ENCODE results near the gene FOXN3. TPM values are rescaled to one million over a fixed set of nuclear protein-coding genes. Genes with fewer than 3 reads are reported as not detected.

The FOXN3 gene
- polyA plus RNA-seq, 2 of the 4 experiments (the other 2 are of a cell fraction) = 6.0 to 6.4 TPM

DNA sequence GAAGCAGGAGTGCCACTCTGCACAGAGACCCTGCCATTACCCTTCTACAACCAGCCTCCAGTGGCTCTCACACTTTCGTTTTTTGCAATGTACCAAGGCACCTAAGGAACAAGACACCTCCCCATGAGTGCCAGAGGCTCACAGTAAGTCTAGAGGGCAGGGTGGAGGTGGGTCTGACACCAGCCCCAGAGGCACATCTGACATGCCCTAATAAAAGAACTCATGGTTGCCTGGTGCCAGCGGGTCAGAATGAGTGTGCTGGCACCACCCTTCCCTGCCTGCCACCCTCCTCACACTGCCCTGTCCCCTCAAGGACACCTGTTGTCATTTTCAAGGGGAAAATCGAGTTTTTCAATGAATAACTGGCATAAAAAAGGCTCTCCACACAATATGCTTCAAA, 161.2 kb downstream of the FOXN3 start:
- no peak overlapping the region for H3K27ac ChIP-seq
- WGBS (ENCODE audit: missing lambda C conversion rate) = 18% methylated on average over 3 of the region's 3 CpGs
- ATAC-seq = no peak
- no peak for FAIRE-seq
- no peak overlapping the region for H3K4me2 ChIP-seq
- no peak overlapping the region for H3K4me3 ChIP-seq
- DNase-seq (ENCODE audit: low read depth in 1 of 2, low spot score in 1 of 2) = no peak
- no peaks in the 10 kb centered on the region for H3K4me1 ChIP-seq
- no peak for TF ChIP-seq JUN (IDR thresholded peaks at IDR 0.05)
- H3K9me3 ChIP-seq = no peaks in the 10 kb centered on the region
- CTCF ChIA-PET = interaction anchor here (1.5 kb wide), 1 partner anchor 19 kb away, joined by 4 read pairs; no protein-coding TSS in a partner anchor
- POLR2A ChIA-PET = no interaction called here

GRCh38 chr14:89255012-89255411, 162.0 kb downstream of the FOXN3 start:
- ATAC-seq (no peak), DNase-seq (ENCODE audit: low read depth in 1 of 2, low spot score in 1 of 2) (no peak), FAIRE-seq (no peak)
- H3K4me1 ChIP-seq = no peaks in the 10 kb centered on the region
- no peak overlapping the region for H3K27ac ChIP-seq
- WGBS (ENCODE audit: missing lambda C conversion rate) = 78% methylated on average over 9 of the region's 9 CpGs
- POLR2A ChIA-PET = no interaction called here
- CTCF ChIA-PET = interaction anchor here (0.8 kb wide), 1 partner anchor 10 kb away, joined by 3 read pairs; no protein-coding TSS in a partner anchor
- H3K9me3 ChIP-seq = no peaks in the 10 kb centered on the region
- no peak overlapping the region for H3K4me3 ChIP-seq
- H3K4me2 ChIP-seq = no peak overlapping the region
- TF ChIP-seq HES2 (IDR thresholded peaks at IDR 0.05) (no peak), NR3C1 (IDR thresholded peaks at IDR 0.05) (no peak), KDM1A (IDR thresholded peaks at IDR 0.05; ENCODE audit: low read depth) (no peak), HOXB13 (CRISPR knock-in tag; IDR thresholded peaks at IDR 0.05; ENCODE audit: low read depth) (no peak)

DNA sequence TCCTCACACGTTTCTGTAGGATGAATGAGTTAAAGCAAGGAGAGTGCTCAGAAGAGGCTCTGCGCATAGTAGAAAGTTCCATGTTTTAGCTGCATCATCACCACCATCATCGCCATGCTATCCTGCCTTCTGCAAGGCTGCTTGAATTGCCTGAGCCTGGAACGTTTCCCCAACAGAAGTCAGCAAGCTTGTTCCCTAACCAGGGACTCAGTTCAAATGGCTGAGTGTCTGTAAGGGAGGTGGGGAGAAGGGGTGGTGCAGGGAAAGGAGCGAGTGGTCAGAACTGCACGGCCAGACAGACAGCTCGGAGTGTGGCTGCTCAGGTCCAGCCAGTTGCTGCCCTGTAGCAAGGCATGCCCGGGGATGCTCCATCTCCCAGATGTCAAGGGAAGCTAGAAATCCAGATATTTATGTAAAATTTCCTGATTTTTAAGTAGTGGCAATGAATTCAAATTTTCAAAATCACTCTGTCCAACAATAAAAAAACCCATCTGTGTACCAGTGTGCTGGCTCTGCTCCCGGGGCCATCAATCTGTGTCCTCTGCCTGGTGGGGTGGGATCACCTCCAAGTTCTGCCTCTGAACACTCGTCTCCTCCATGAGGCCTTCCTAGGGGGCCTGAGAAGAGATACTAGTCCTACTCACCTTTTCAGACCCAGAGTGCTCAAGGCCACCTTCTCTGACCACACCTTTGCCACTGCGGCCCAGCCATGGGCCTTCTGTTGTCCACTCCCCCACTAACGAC, 162.7 kb downstream of the FOXN3 start:
- POLR2A ChIA-PET = no interaction called here
- ATAC-seq = no peak
- TF ChIP-seq CEBPB (IDR thresholded peaks at IDR 0.05) (no peak), PHF8 (IDR thresholded peaks at IDR 0.05; ENCODE audit: borderline replicate concordance, low read depth) (no peak), HOXB5 (CRISPR knock-in tag; IDR thresholded peaks at IDR 0.05) (no peak), MAX (IDR thresholded peaks at IDR 0.05) (no peak), FOSL2 (IDR thresholded peaks at IDR 0.05) (no peak), FOSL2 (CRISPR knock-in tag; IDR thresholded peaks at IDR 0.05) (no peak), RARB (CRISPR knock-in tag; IDR thresholded peaks at IDR 0.05) (no peak), BCL3 (IDR thresholded peaks at IDR 0.05) (no peak), HOXB13 (CRISPR knock-in tag; IDR thresholded peaks at IDR 0.05; ENCODE audit: low read depth) (no peak), KDM5A (IDR thresholded peaks at IDR 0.05) (no peak), JUNB (IDR thresholded peaks at IDR 0.05) (no peak), NPAS2 (CRISPR knock-in tag; IDR thresholded peaks at IDR 0.05; ENCODE audit: borderline replicate concordance) (no peak), CBX2 (IDR thresholded peaks at IDR 0.05; ENCODE audit: borderline replicate concordance, low read depth) (no peak), ZNF302 (CRISPR knock-in tag; IDR thresholded peaks at IDR 0.05) (no peak), CHD4 (IDR thresholded peaks at IDR 0.05; ENCODE audit: borderline replicate concordance) (no peak), EHF (CRISPR knock-in tag; IDR thresholded peaks at IDR 0.05) (no peak), ELK1 (IDR thresholded peaks at IDR 0.05; ENCODE audit: low read depth, low read length) (no peak), POLR2A (IDR thresholded peaks at IDR 0.05; ENCODE audit: low read length) (no peak), EHMT2 (IDR thresholded peaks at IDR 0.05; ENCODE audit: low read depth) (no peak)
- TF ChIP-seq, protein P1, sequence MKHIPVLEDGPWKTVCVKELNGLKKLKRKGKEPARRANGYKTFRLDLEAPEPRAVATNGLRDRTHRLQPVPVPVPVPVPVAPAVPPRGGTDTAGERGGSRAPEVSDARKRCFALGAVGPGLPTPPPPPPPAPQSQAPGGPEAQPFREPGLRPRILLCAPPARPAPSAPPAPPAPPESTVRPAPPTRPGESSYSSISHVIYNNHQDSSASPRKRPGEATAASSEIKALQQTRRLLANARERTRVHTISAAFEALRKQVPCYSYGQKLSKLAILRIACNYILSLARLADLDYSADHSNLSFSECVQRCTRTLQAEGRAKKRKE (CRISPR knock-in tag; IDR thresholded peaks at IDR 0.05; ENCODE audit: low read depth) = no peak
- TF ChIP-seq, protein P2, sequence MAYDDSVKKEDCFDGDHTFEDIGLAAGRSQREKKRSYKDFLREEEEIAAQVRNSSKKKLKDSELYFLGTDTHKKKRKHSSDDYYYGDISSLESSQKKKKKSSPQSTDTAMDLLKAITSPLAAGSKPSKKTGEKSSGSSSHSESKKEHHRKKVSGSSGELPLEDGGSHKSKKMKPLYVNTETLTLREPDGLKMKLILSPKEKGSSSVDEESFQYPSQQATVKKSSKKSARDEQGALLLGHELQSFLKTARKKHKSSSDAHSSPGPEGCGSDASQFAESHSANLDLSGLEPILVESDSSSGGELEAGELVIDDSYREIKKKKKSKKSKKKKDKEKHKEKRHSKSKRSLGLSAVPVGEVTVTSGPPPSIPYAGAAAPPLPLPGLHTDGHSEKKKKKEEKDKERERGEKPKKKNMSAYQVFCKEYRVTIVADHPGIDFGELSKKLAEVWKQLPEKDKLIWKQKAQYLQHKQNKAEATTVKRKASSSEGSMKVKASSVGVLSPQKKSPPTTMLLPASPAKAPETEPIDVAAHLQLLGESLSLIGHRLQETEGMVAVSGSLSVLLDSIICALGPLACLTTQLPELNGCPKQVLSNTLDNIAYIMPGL (CRISPR knock-in tag; IDR thresholded peaks at IDR 0.05; ENCODE audit: borderline replicate concordance) = no peak
- no peak for DNase-seq (ENCODE audit: low read depth in 1 of 2, low spot score in 1 of 2)
- H3K4me1 ChIP-seq = no peaks in the 10 kb centered on the region
- no peak overlapping the region for H3K4me3 ChIP-seq
- no peak overlapping the region for H3K4me2 ChIP-seq
- 65% methylated on average over 11 of the region's 12 CpGs for WGBS (ENCODE audit: missing lambda C conversion rate)
- CTCF ChIA-PET = interaction anchor here (0.8 to 1.5 kb wide), 3 partner anchors 11 to 228 kb away, joined by 3 read pairs; no protein-coding TSS in a partner anchor
- H3K27ac ChIP-seq = no peak overlapping the region
- no peak for FAIRE-seq
- no peaks in the 10 kb centered on the region for H3K9me3 ChIP-seq
